GM12878 (cell line): ENCODE measurements around the gene PIR. TPM values are rescaled to one million over a fixed set of nuclear protein-coding genes. Genes with fewer than 3 reads are reported as not detected.

Source experiments
- ATAC-seq: fragments of 200-7000 bp; cut with Tn5 transposase; 3 replicates; pipeline ENCODE4 v1.9.1; 2020; ENCODE audit warnings: mild to moderate bottlenecking, moderate library complexity
- BruUV-seq: library from RNA; stranded (reverse); fragments of 400-500 nt; replicated peaks from 2 replicates; lab custom pipeline; 2021; lab: Mats Ljungman, UMichigan
- CTCF ChIA-PET: fragments of 300-600 bp; sonication (Branson Sonifier 250); formaldehyde crosslinking; extraction: SDS; loops from one replicate; lab custom pipeline; 2021; ENCODE audit warnings: inconsistent platforms; lab: Yijun Ruan, JAX
- POLR2A ChIA-PET: fragments of 350-600 bp; formaldehyde crosslinking; extraction: SDS; loops from one replicate; lab custom pipeline; 2021; ENCODE audit warnings: inconsistent platforms; lab: Charles Lee
- RAD21 ChIA-PET: fragments of 300-600 bp; sonication (Branson Sonifier 250); formaldehyde crosslinking; loops from one replicate; lab custom pipeline; 2023; ENCODE audit warnings: antibody characterized with exemption; ENCODE audit not compliant: unreplicated experiment; lab: Charles Lee
- SMC1A ChIA-PET: fragments of 300-600 bp; sonication (Branson Sonifier 250); formaldehyde crosslinking; loops from one replicate; lab custom pipeline; 2023; ENCODE audit not compliant: unreplicated experiment, uncharacterized antibody; lab: Charles Lee
- DNase-seq: peaks from one replicate; pipeline ENCODE4 v3.0.0-alpha.2; 2011; ENCODE audit warnings: low read depth, low spot score
- FAIRE-seq: peaks from 3 replicates; lab custom pipeline; 2011; peaks lifted over from hg19 to GRCh38; lab: Jason Lieb, UNC
- H2AFZ ChIP-seq: 2 replicates; pipeline ENCODE4 v1.6.0; 2011; ENCODE audit warnings: low read depth, low read length, control low read depth; ENCODE audit not compliant: control insufficient read depth
- H3K27ac ChIP-seq: 2 replicates; pipeline ENCODE4 v1.5.1; 2011; ENCODE audit warnings: control low read depth; ENCODE audit not compliant: control insufficient read depth, insufficient read depth
- H3K27me3 ChIP-seq, 2 experiments: replicated peaks in 1 of 2; 2 replicates each; pipeline versions ENCODE4 v1.6.0 to v1.6.1; 2011; ENCODE audit warnings: low read length in 1 of 2; ENCODE audit not compliant: control insufficient read depth in 2 of 2, insufficient read depth in 2 of 2
- H3K36me3 ChIP-seq, 2 experiments: 2 replicates each; pipeline ENCODE4 v1.5.1; 2011; ENCODE audit warnings: low read length in 1 of 2; ENCODE audit not compliant: control insufficient read depth in 2 of 2, insufficient read depth in 2 of 2
- H3K4me1 ChIP-seq: 2 replicates; pipeline ENCODE4 v1.6.1; 2011; ENCODE audit warnings: mild to moderate bottlenecking, low read length, moderate library complexity, mixed read lengths; ENCODE audit not compliant: control insufficient read depth, insufficient read depth
- H3K4me2 ChIP-seq: 2 replicates; pipeline ENCODE4 v1.6.0; 2011; ENCODE audit warnings: control low read depth; ENCODE audit not compliant: control insufficient read depth, insufficient read depth
- H3K4me3 ChIP-seq: fragments of 200-600 bp; sonication (generic); 2 replicates; pipeline ENCODE4 v1.5.1; 2016
- H3K79me2 ChIP-seq: 2 replicates; pipeline ENCODE4 v1.6.0; 2011; ENCODE audit warnings: low read length; ENCODE audit not compliant: control insufficient read depth, insufficient read depth
- H3K9ac ChIP-seq: 2 replicates; pipeline ENCODE4 v1.8.0; 2011; ENCODE audit warnings: low read length, control low read depth, mixed read lengths; ENCODE audit not compliant: control insufficient read depth, insufficient read depth
- H3K9me3 ChIP-seq: replicated peaks from 3 replicates; pipeline ENCODE4 v1.5.1; 2011; ENCODE audit warnings: mild to moderate bottlenecking, low read length; ENCODE audit not compliant: control insufficient read depth, insufficient read depth
- H4K20me1 ChIP-seq: 2 replicates; pipeline ENCODE4 v1.6.0; 2011; ENCODE audit not compliant: control insufficient read depth, insufficient read depth
- GATAD2B ChIP-seq: fragments of 450-650 bp; conservative IDR thresholded peaks from 2 replicates; pipeline ENCODE4 v1.6.1; 2017; ENCODE audit warnings: low read depth, mild to moderate bottlenecking, moderate library complexity
- KLF5 ChIP-seq: fragments of 450-650 bp; IDR thresholded peaks from 2 replicates; pipeline ENCODE4 v1.6.1; 2014; ENCODE audit warnings: mild to moderate bottlenecking; ENCODE audit not compliant: partially characterized antibody
- SRF ChIP-seq, 2 experiments: IDR thresholded peaks; 2 replicates each; pipeline ENCODE4 v1.6.1; 2011; ENCODE audit warnings: low read depth in 2 of 2, low read length in 2 of 2, mild to moderate bottlenecking in 1 of 2, moderate library complexity in 1 of 2
- WGBS: methylation state at CpG from one replicate; pipeline ENCODE4 v1.1.6; 2016; ENCODE audit warnings: low lambda C conversion rate; ENCODE audit not compliant: insufficient replicate concordance, insufficient coverage; ENCODE audit errors: missing lambda C conversion rate; 5-methylcytosine and 5-hydroxymethylcytosine counted together
- in situ Hi-C: fragments of 300-500 bp; cut with MboI; formaldehyde crosslinking; loops from 9 replicates; pipeline ENCODE4 v1.14.3; 2018; ENCODE audit warnings: mixed read lengths
- intact Hi-C: fragments of 100-400 bp; cut with micrococcal nuclease; formaldehyde crosslinking; loops from one replicate; pipeline ENCODE4 v1.14.2; 2022; ENCODE audit not compliant: unreplicated experiment
- polyA plus RNA-seq, 11 experiments: library from polyadenylated mRNA; depleted of rRNA in 4 of 11; unstranded in 6 of 11; stranded (reverse) in 5 of 11; fragments of >200 nt; fragmentation: Nextera tagmentation in 4 of 11; fragmentation: Illumina TruSeq in 1 of 11; extraction: Ambion mirVana in 4 of 11; extraction: Trizol in 1 of 11; gene quantifications; 1 replicate in 1 of 11; 2 replicates in 10 of 11; pipeline versions ENCODE4 v1.2.1 to v1.2.3, GENCODE V29; 2011 to 2016; ENCODE audit warnings: inconsistent platforms in 2 of 11, missing spikeins in 2 of 11, low read depth in 1 of 11
- total RNA-seq, 4 experiments: library from RNA; depleted of rRNA in 3 of 4; stranded (reverse); fragments of >200 nt in 3 of 4; fragmentation: Illumina TruSeq in 1 of 4; extraction: Trizol in 1 of 4; gene quantifications; 2 replicates each; pipeline versions ENCODE4 v1.2.1 to v1.2.3, GENCODE V29; 2013 to 2021
- TF ChIP-seq, protein P1 (sequence below): fragments of 450-650 bp; IDR thresholded peaks from 2 replicates; pipeline ENCODE4 v1.6.1; 2017; ENCODE audit warnings: antibody characterized with exemption, mild to moderate bottlenecking, moderate library complexity

Gene PIR
- total and polyA plus RNA-seq, 10 of the 15 experiments (the other 5 are each of a cell fraction or from before 2014, with no cell fraction given), result 3.8 to 16.5 (median 7.3) TPM

DNA sequence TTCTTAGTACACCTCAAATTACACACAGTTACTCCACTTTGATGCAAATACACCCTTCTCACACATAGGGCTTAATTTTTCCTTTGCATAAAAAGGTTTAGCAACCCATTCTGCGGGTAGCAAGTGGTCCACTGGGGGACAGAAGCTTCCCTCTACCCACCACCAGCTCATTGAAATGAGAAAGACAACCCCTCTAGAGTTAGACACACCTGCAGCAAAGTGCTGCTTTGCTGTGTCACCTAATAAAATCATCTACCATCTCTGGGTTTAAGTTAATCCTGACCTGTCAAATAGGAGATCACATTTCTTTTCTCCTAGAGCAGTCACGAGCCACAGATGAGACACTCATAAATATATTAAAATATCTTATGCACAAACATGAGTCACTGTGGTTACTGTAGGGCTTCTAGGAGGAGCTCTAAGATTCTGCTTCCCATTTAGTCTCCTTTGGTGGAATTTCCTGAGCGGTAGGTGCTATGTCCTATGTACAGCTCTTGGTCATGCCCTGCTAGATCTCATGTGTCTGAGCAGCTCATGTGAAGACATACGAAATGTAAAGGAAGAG is 19.4 kb upstream of the PIR start:
- H3K4me3 ChIP-seq, result no peak overlapping the region
- ChIA-PET RAD21 (no interaction called here), SMC1A (interaction anchor here (1.1 kb wide), 1 partner anchor 11 kb away, joined by 3 read pairs; no protein-coding TSS in a partner anchor), CTCF (no interaction called here), POLR2A (no interaction called here)
- no peak overlapping the region for H2AFZ ChIP-seq
- no peaks in the 10 kb centered on the region for H3K9me3 ChIP-seq
- H3K79me2 ChIP-seq, result no peaks in the 10 kb centered on the region
- intact Hi-C loops, result no loop called here
- H3K27ac ChIP-seq, result no peak overlapping the region
- H3K4me2 ChIP-seq, result no peak overlapping the region
- no peaks in the 10 kb centered on the region; a peak in 2 of 4 replicates for H3K27me3 ChIP-seq
- H3K36me3 ChIP-seq, result no peaks in the 10 kb centered on the region
- H3K9ac ChIP-seq, result no peak overlapping the region
- 14% methylated on average over 4 of the region's 4 CpGs for WGBS
- no peak for FAIRE-seq
- no peak for ATAC-seq
- in situ Hi-C loops, result no loop called here
- DNase-seq, result no peak
- TF ChIP-seq SRF (IDR thresholded peaks at IDR 0.05; ENCODE audit: low read depth in 2 of 2, low read length in 2 of 2), result no peak
- TF ChIP-seq, protein P1, sequence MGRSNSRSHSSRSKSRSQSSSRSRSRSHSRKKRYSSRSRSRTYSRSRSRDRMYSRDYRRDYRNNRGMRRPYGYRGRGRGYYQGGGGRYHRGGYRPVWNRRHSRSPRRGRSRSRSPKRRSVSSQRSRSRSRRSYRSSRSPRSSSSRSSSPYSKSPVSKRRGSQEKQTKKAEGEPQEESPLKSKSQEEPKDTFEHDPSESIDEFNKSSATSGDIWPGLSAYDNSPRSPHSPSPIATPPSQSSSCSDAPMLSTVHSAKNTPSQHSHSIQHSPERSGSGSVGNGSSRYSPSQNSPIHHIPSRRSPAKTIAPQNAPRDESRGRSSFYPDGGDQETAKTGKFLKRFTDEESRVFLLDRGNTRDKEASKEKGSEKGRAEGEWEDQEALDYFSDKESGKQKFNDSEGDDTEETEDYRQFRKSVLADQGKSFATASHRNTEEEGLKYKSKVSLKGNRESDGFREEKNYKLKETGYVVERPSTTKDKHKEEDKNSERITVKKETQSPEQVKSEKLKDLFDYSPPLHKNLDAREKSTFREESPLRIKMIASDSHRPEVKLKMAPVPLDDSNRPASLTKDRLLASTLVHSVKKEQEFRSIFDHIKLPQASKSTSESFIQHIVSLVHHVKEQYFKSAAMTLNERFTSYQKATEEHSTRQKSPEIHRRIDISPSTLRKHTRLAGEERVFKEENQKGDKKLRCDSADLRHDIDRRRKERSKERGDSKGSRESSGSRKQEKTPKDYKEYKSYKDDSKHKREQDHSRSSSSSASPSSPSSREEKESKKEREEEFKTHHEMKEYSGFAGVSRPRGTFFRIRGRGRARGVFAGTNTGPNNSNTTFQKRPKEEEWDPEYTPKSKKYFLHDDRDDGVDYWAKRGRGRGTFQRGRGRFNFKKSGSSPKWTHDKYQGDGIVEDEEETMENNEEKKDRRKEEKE, result no peak
- no peak for TF ChIP-seq GATAD2B
- TF ChIP-seq KLF5, result no peak
- no peaks in the 10 kb centered on the region for H3K4me1 ChIP-seq
- no peaks in the 10 kb centered on the region for H4K20me1 ChIP-seq
- no TSS peak for BruUV-seq
